ENCODE measurements around the gene CTXN2. TPM values are rescaled to one million over a fixed set of nuclear protein-coding genes. Genes with fewer than 3 reads are reported as not detected.

The CTXN2 gene
- polyA plus RNA-seq, 1 experiment = not detected

- no peak overlapping the region for H3K4me3 ChIP-seq (ENCODE audit: low read depth, low read length)
- no peak for TF ChIP-seq CTCF (IDR thresholded peaks at IDR 0.05; ENCODE audit: insufficient read depth, low read depth, low read length)
- CTCF ChIA-PET = interaction anchor here (0.7 to 1.1 kb wide), 2 partner anchors 10 to 17 kb away, joined by 3 read pairs; no protein-coding TSS in a partner anchor
- POLR2A ChIA-PET = no interaction called here
- no peak for DNase-seq (ENCODE audit: low read depth)
- no peaks in the 10 kb centered on the region for H3K27me3 ChIP-seq (ENCODE audit: control insufficient read depth, insufficient read depth, low read length)
- no peaks in the 10 kb centered on the region; the same call in 1 of the 2 replicates for H3K36me3 ChIP-seq (ENCODE audit: control insufficient read depth, insufficient read depth, low read length)
Observed at GRCh38 chr15:48149858-48150257, 41.6 kb upstream of the CTXN2 start.

- ChIA-PET CTCF (interaction anchor here (1.2 kb wide), 1 partner anchor 13 kb away, joined by 3 read pairs; no protein-coding TSS in a partner anchor), POLR2A (no interaction called here)
- Histone ChIP-seq H3K36me3 (ENCODE audit: control insufficient read depth, insufficient read depth, low read length) (no peaks in the 10 kb centered on the region; the same call in 1 of the 2 replicates), H3K27me3 (ENCODE audit: control insufficient read depth, insufficient read depth, low read length) (no peaks in the 10 kb centered on the region), H3K4me3 (ENCODE audit: low read depth, low read length) (no peak overlapping the region)
- no peak for TF ChIP-seq CTCF (IDR thresholded peaks at IDR 0.05; ENCODE audit: insufficient read depth, low read depth, low read length)
- DNase-seq (ENCODE audit: low read depth) = no peak
Observed at GRCh38 chr15:48153526-48153925, 37.9 kb upstream of the CTXN2 start.

GRCh38 chr15:48168616-48169015 is 22.8 kb upstream of the CTXN2 start:
- Histone ChIP-seq H3K4me3 (ENCODE audit: low read depth, low read length) (no peak overlapping the region), H3K27me3 (ENCODE audit: control insufficient read depth, insufficient read depth, low read length) (no peaks in the 10 kb centered on the region), H3K36me3 (ENCODE audit: control insufficient read depth, insufficient read depth, low read length) (no peaks in the 10 kb centered on the region)
- no peak for DNase-seq (ENCODE audit: low read depth)
- ChIA-PET CTCF (interaction anchor here (0.8 kb wide), 1 partner anchor 9 kb away, joined by 3 read pairs; no protein-coding TSS in a partner anchor), POLR2A (no interaction called here)
- no peak for TF ChIP-seq CTCF (IDR thresholded peaks at IDR 0.05; ENCODE audit: insufficient read depth, low read depth, low read length)

- ChIA-PET POLR2A (no interaction called here), CTCF (no interaction called here)
- Histone ChIP-seq H3K4me3 (ENCODE audit: low read depth, low read length) (no peak overlapping the region), H3K27me3 (ENCODE audit: control insufficient read depth, insufficient read depth, low read length) (no peaks in the 10 kb centered on the region), H3K36me3 (ENCODE audit: control insufficient read depth, insufficient read depth, low read length) (no peaks in the 10 kb centered on the region)
- no peak for TF ChIP-seq CTCF (IDR thresholded peaks at IDR 0.05; ENCODE audit: insufficient read depth, low read depth, low read length)
- DNase-seq (ENCODE audit: low read depth) = no peak
Observed at GRCh38 chr15:48170981-48171380, 20.5 kb upstream of the CTXN2 start.

- no peaks in the 10 kb centered on the region for H3K27me3 ChIP-seq (ENCODE audit: control insufficient read depth, insufficient read depth, low read length)
- no peak for TF ChIP-seq CTCF (IDR thresholded peaks at IDR 0.05; ENCODE audit: insufficient read depth, low read depth, low read length)
- DNase-seq (ENCODE audit: low read depth) = no peak
- no peak overlapping the region for H3K4me3 ChIP-seq (ENCODE audit: low read depth, low read length)
- ChIA-PET POLR2A (no interaction called here), CTCF (no interaction called here)
- H3K36me3 ChIP-seq (ENCODE audit: control insufficient read depth, insufficient read depth, low read length) = no peaks in the 10 kb centered on the region
Observed at GRCh38 chr15:48175126-48175525, 16.3 kb upstream of the CTXN2 start.
